ENCODE measurements around the gene PINLYP.

Gene PINLYP

DNA sequence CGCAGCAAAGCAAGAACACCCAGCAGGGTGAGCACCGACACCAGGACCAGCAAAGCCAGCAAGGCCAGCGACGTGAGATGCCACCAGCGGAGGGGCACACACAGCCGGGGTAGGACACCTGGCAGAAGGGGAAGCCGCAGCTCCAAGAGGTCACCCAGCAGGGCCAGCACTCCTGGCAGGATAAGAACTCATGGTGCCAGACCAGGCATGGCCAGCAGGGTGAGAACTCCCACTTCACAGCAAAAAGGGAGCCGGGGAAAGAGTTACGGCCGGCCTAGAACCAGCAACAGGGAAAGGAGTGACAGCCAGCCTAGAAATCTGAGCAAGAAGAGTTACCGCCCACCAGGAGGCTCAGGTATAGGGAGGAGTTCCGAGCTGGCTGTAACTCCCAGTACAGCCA is 36.8 kb downstream of the PINLYP start:
- in situ Hi-C loops (cut with HindIII; ENCODE audit: low sequenced_read_pairs): no loop called here
- no peak overlapping the region for H3K4me3 ChIP-seq (ENCODE audit: low read depth, low read length)
- TF ChIP-seq CTCF (IDR thresholded peaks at IDR 0.05; ENCODE audit: low read depth, low read length): no peak
- DNase-seq (ENCODE audit: low read depth, low spot score): no peak

DNA sequence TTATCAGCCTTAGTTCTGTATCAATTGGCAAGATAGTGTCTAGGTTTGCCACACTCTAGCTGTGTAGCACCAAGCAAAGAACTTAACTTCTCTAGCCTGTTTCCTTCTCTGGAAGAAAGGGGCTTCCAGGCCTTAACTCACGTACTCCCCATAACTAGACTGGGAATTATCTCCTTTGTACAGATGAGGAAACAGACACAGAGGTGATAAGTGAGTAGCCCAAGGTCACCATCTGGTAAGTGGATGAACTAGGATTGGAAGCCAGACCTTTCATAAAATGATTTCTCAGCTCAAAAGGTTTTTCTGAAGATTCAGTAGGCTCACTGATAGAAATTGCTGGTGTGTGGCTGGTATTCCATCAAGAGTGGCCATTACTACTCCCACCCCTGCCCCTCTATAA is 40.7 kb downstream of the PINLYP start:
- in situ Hi-C loops (cut with HindIII; ENCODE audit: low sequenced_read_pairs): no loop called here
- no peak for TF ChIP-seq CTCF (IDR thresholded peaks at IDR 0.05; ENCODE audit: low read depth, low read length)
- no peak overlapping the region for H3K4me3 ChIP-seq (ENCODE audit: low read depth, low read length)
- DNase-seq (ENCODE audit: low read depth, low spot score): no peak

DNA sequence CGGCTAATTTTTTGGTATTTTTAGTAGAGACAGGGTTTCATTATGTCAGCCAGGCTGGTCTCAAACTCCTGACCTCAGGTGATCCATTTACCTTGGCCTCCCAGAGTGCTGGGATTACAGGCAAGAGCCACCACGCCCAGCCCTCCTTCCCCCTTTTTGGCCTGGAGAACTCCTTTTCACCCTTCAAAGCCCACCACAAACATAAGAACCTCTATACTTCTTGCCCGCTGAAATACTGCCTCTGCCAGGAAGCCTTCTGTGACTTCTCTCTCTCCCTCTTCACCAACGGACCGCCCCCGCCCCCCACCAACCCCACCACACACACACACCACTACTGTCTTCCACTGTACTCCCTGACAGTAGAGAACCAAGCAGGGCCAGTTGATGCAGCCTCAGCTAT is 41.4 kb downstream of the PINLYP start:
- no peak for TF ChIP-seq CTCF (IDR thresholded peaks at IDR 0.05; ENCODE audit: low read depth, low read length)
- DNase-seq (ENCODE audit: low read depth, low spot score): no peak
- in situ Hi-C loops (cut with HindIII; ENCODE audit: low sequenced_read_pairs): no loop called here
- no peak overlapping the region for H3K4me3 ChIP-seq (ENCODE audit: low read depth, low read length)

GRCh38 chr19:43618921-43619261 is 43.3 kb downstream of the PINLYP start:
- H3K4me3 ChIP-seq (ENCODE audit: low read depth, low read length): peak overlapping the region; percentile 79
- TF ChIP-seq CTCF (IDR thresholded peaks at IDR 0.05; ENCODE audit: low read depth, low read length): no peak
- DNase-seq (ENCODE audit: low read depth, low spot score): no peak
- in situ Hi-C loops (cut with HindIII; ENCODE audit: low sequenced_read_pairs): no loop called here

DNA sequence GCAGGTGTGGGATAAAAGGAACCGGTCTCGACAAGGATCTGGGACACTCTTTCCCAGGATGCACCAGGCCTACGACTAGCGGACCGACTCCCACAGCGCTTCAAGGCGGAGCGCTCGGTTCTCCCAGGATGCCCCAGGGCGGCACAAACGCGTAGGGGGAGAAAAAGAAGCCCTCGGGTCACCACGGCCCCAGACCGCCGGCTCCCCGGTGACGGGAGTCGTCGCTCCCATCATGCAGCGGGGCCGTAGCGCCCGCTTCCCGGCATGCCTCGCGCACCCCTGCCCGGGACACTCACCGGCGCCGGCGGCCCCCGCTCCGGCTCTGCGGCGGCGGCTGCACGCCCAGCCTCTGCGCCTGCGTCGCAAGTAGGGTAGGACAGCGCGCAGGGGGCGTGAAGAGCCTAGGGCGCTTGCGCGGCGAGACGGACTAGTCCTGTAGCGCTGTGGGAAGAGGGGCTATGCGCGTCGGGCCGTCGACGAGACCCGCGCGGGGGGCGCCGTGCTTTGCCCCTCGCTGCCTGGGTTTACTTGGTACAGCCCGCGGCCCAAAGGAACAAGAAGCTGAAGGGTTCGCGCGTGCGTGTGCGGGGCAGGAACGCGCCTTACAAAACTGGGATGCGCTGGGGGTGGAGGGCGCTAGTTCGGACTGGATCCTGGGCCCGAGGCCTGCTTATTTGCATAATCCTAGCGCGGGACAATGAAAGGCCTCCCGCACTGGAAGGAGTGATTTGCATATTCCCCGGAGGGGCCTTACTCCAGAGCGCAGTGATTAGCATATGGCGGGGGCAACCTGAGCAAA is 43.9 kb downstream of the PINLYP start, which contains the start of gene ZNF428:
Gene ZNF428, minus strand, starts transcription at position 368 of the 799 bp plus-strand sequence. CDS start 5,325 bp downstream, outside the sequence.
- H3K4me3 ChIP-seq (ENCODE audit: low read depth, low read length): peak within 1 kb of the TSS; percentile 79
- no peak for TF ChIP-seq CTCF (IDR thresholded peaks at IDR 0.05; ENCODE audit: low read depth, low read length)
- in situ Hi-C loops (cut with HindIII; ENCODE audit: low sequenced_read_pairs): no loop called here
- peak; percentile 90 for DNase-seq (ENCODE audit: low read depth, low spot score)

GRCh38 chr19:43620061-43621001 is 44.7 kb downstream of the PINLYP start:
- in situ Hi-C loops (cut with HindIII; ENCODE audit: low sequenced_read_pairs): no loop called here
- no peak for TF ChIP-seq CTCF (IDR thresholded peaks at IDR 0.05; ENCODE audit: low read depth, low read length)
- no peak for DNase-seq (ENCODE audit: low read depth, low spot score)
- H3K4me3 ChIP-seq (ENCODE audit: low read depth, low read length): peak overlapping the region; percentile 79
